Endothelial cell of umbilical vein (primary cell): Measurements from ENCODE around the gene MIGA2. TPM values are rescaled to one million over a fixed set of nuclear protein-coding genes. Genes with fewer than 3 reads are reported as not detected.

Experiments used
- BruUV-seq: library from RNA; stranded (reverse); fragments of 400-500 nt; replicated peaks from 2 replicates; lab custom pipeline; 2021; lab: Mats Ljungman, UMichigan
- CTCF ChIA-PET: fragments of 300-600, 350-600 bp; sonication (Branson Sonifier 250); formaldehyde crosslinking; loops from one replicate; lab custom pipeline; 2021; ENCODE audit warnings: antibody characterized with exemption, inconsistent platforms; lab: Charles Lee
- POLR2A ChIA-PET: fragments of 300-600, 350-600 bp; sonication (Branson Sonifier 250); formaldehyde crosslinking; loops from one replicate; lab custom pipeline; 2021; ENCODE audit warnings: antibody characterized with exemption, inconsistent platforms; lab: Charles Lee
- DNase-seq: peaks from one replicate; pipeline ENCODE4 v3.0.0-alpha.2; 2011; ENCODE audit warnings: low read depth, low spot score
- FAIRE-seq: peaks from 2 replicates; lab custom pipeline; 2011; peaks lifted over from hg19 to GRCh38; lab: Jason Lieb, UNC
- H2AFZ ChIP-seq: 2 replicates; pipeline ENCODE4 v1.6.0; 2012; ENCODE audit warnings: low read depth, low read length, control low read depth, inconsistent platforms
- H3K27ac ChIP-seq: 2 replicates; pipeline ENCODE4 v1.5.1; 2011; ENCODE audit warnings: low read depth, mild to moderate bottlenecking, control low read depth, low read length, moderate library complexity; ENCODE audit not compliant: insufficient read depth
- H3K27me3 ChIP-seq, 2 experiments: 2 replicates each; pipeline versions ENCODE4 v1.6.0 to v1.6.1; 2011; ENCODE audit warnings: low read length in 2 of 2, mixed read lengths in 1 of 2; ENCODE audit not compliant: control insufficient read depth in 2 of 2, insufficient read depth in 2 of 2
- H3K36me3 ChIP-seq, 2 experiments: 2 replicates in 1 of 2; 3 replicates in 1 of 2; pipeline ENCODE4 v1.5.1; 2011; ENCODE audit warnings: low read length in 2 of 2, mild to moderate bottlenecking in 1 of 2, moderate library complexity in 1 of 2; ENCODE audit not compliant: control insufficient read depth in 2 of 2, insufficient read depth in 2 of 2; ENCODE audit errors: extremely low read depth in 1 of 2
- H3K4me1 ChIP-seq: 3 replicates; pipeline ENCODE4 v1.5.1; 2011; ENCODE audit warnings: mild to moderate bottlenecking, low read length; ENCODE audit not compliant: control insufficient read depth, insufficient read depth; ENCODE audit errors: extremely low read depth
- H3K4me2 ChIP-seq: 2 replicates; pipeline ENCODE4 v1.6.1; 2011; ENCODE audit warnings: low read length, control low read depth, mixed read lengths; ENCODE audit not compliant: insufficient read depth
- H3K4me3 ChIP-seq, 3 experiments: fragments of 200-600 bp in 1 of 3; sonication (generic), shearing (Covaris generic) in 1 of 3; replicated peaks in 1 of 3; 2 replicates each; pipeline ENCODE4 v1.5.1; 2011 to 2016; ENCODE audit warnings: control low read depth in 3 of 3, low read length in 3 of 3, mild to moderate bottlenecking in 2 of 3, inconsistent platforms in 1 of 3, low read depth in 1 of 3, moderate library complexity in 1 of 3; ENCODE audit not compliant: insufficient read depth in 1 of 3
- H3K79me2 ChIP-seq: 2 replicates; pipeline ENCODE4 v1.6.0; 2012; ENCODE audit warnings: low read length, inconsistent platforms; ENCODE audit not compliant: control insufficient read depth, insufficient read depth
- H3K9ac ChIP-seq: replicated peaks from 2 replicates; pipeline ENCODE3; 2011; ENCODE audit warnings: low read length, control low read depth; ENCODE audit not compliant: insufficient read depth; ENCODE audit errors: extremely low read depth
- H3K9me1 ChIP-seq: replicated peaks from 3 replicates; pipeline ENCODE4 v1.6.0; 2011; ENCODE audit warnings: mild to moderate bottlenecking, low read length; ENCODE audit not compliant: control insufficient read depth, insufficient read depth; ENCODE audit errors: extremely low read depth
- H3K9me3 ChIP-seq: replicated peaks from 2 replicates; pipeline ENCODE4 v1.5.1; 2012; ENCODE audit warnings: low read length, inconsistent platforms; ENCODE audit not compliant: control insufficient read depth, insufficient read depth
- H4K20me1 ChIP-seq: replicated peaks from 2 replicates; pipeline ENCODE3; 2011; ENCODE audit warnings: mild to moderate bottlenecking, low read length; ENCODE audit not compliant: control insufficient read depth, insufficient read depth; ENCODE audit errors: extremely low read depth
- CTCF ChIP-seq, 2 donors: IDR thresholded peaks; 1 replicate in 1 of 2; 2 replicates in 1 of 2; pipeline ENCODE4 v1.5.1; 2011; ENCODE audit warnings: low read length in 2 of 2, mild to moderate bottlenecking in 2 of 2, moderate library complexity in 2 of 2, control low read depth in 1 of 2, inconsistent platforms in 1 of 2, low read depth in 1 of 2; ENCODE audit not compliant: insufficient read depth in 1 of 2; ENCODE audit errors: extremely low read depth in 1 of 2
- EZH2 ChIP-seq: IDR thresholded peaks from 2 replicates; pipeline ENCODE4 v1.6.1; 2012; ENCODE audit warnings: borderline replicate concordance, low read depth, mild to moderate bottlenecking, moderate library complexity, low read length, inconsistent platforms; ENCODE audit not compliant: severe bottlenecking
- FOS ChIP-seq: IDR thresholded peaks from 2 replicates; pipeline ENCODE4 v1.6.1; 2011; ENCODE audit warnings: mild to moderate bottlenecking, low read length, moderate library complexity, borderline replicate concordance; ENCODE audit not compliant: insufficient read depth
- GATA2 ChIP-seq: IDR thresholded peaks from 2 replicates; pipeline ENCODE4 v1.7.0; 2011; ENCODE audit warnings: low read depth, mild to moderate bottlenecking, moderate library complexity, mixed read lengths, low read length; ENCODE audit not compliant: insufficient read length, insufficient read depth
- MYC ChIP-seq: IDR thresholded peaks from one replicate; pipeline ENCODE4 v1.6.1; 2011; ENCODE audit warnings: mild to moderate bottlenecking, low read depth, low read length
- POLR2A ChIP-seq: IDR thresholded peaks from 2 replicates; pipeline ENCODE4 v1.6.1; 2012; ENCODE audit warnings: low read depth, mild to moderate bottlenecking, control low read depth, low read length
- POLR2AphosphoS5 ChIP-seq: IDR thresholded peaks from 2 replicates; pipeline ENCODE4 v1.6.1; 2012; ENCODE audit warnings: low read depth, mild to moderate bottlenecking, control low read depth, low read length, moderate library complexity; ENCODE audit not compliant: insufficient read depth
- dilution Hi-C: fragments of 300-500 bp; cut with MboI; formaldehyde crosslinking; loops from one replicate; pipeline ENCODE4 v1.15.0; 2019; ENCODE audit warnings: low sequenced_read_pairs; ENCODE audit not compliant: extremely low pct_ligation_motif_present
- intact Hi-C: fragments of 100-400 bp; cut with micrococcal nuclease; formaldehyde crosslinking; loops from one replicate; pipeline ENCODE4 v1.10.0; 2022
- polyA plus RNA-seq, 4 experiments: library from polyadenylated mRNA; depleted of rRNA in 3 of 4; stranded (reverse) in 3 of 4; unstranded in 1 of 4; fragments of >200 nt; gene quantifications; 2 replicates each; pipeline versions ENCODE4 v1.2.1 to v1.2.3, GENCODE V29; 2011 to 2012; ENCODE audit warnings: missing spikeins in 1 of 4
- total RNA-seq: library from RNA; stranded (reverse); gene quantifications from 2 replicates; pipeline ENCODE4 v1.2.3, GENCODE V29; 2021

The MIGA2 gene
- total and polyA plus RNA-seq, 2 donors (not counting 3 experiments of a cell fraction or from before 2014, with no cell fraction given), result 27.7 to 28.0 TPM

GRCh38 chr9:129008986-129009583 is 27.3 kb upstream of the MIGA2 start:
- DNase-seq, result no peak
- dilution Hi-C loops (no loop called here), intact Hi-C loops (loop anchor here (5.0 to 10.0 kb wide), 2 partner anchors 147 to 606 kb away; no protein-coding TSS in a partner anchor)
- ChIA-PET CTCF (interaction anchor here (0.7 to 1.4 kb wide), 5 partner anchors 10 to 157 kb away, joined by 3 to 4 read pairs (median 3); partner anchors contain the start of genes MIGA2 and SH3GLB2), POLR2A (no interaction called here)
- H3K27ac ChIP-seq, result no peak overlapping the region
- no peaks in the 10 kb centered on the region for H3K79me2 ChIP-seq
- no peak overlapping the region for H3K9ac ChIP-seq
- no peaks in the 10 kb centered on the region for H4K20me1 ChIP-seq
- no peak for FAIRE-seq
- H3K27me3 ChIP-seq, result no peaks in the 10 kb centered on the region
- TF ChIP-seq MYC, result no peak
- no peak for TF ChIP-seq POLR2A
- no peak for TF ChIP-seq POLR2AphosphoS5
- TF ChIP-seq FOS, result no peak
- no peak for TF ChIP-seq EZH2
- no peak for TF ChIP-seq CTCF (IDR thresholded peaks at IDR 0.05; ENCODE audit: extremely low read depth in 1 of 2, insufficient read depth in 1 of 2, low read depth in 1 of 2, low read length in 2 of 2)
- no peak for TF ChIP-seq GATA2
- H3K4me1 ChIP-seq, result no peaks in the 10 kb centered on the region
- H2AFZ ChIP-seq, result no peak overlapping the region
- no peak overlapping the region for H3K4me3 ChIP-seq
- no TSS peak for BruUV-seq
- H3K9me1 ChIP-seq, result no peaks in the 10 kb centered on the region
- no peak overlapping the region for H3K4me2 ChIP-seq
- H3K9me3 ChIP-seq, result no peaks in the 10 kb centered on the region
- peaks cover 6 to 38% of the 10 kb centered on the region in 2 experiments for H3K36me3 ChIP-seq
